Head of caudate nucleus (tissue), 42 donors: ENCODE data around the gene COL27A1.
A peak's percentile ranks its signal among the peaks of the same experiment; 100 is the strongest.
"Not testable (repeated sequence)": the region's sequence is repeated elsewhere in the genome, so short reads cannot be mapped to it uniquely, and the experiment has no call there.

Experiments used
- DNase-seq, 42 donors: peaks; one replicate each; pipeline versions ENCODE4 v3.0.0 to v3.0.0-alpha.2; 2020 to 2021; ENCODE audit warnings: mixed read lengths in 7 of 42
- intact Hi-C: fragments of 100-400 bp; cut with DNase I; formaldehyde crosslinking; loops from one replicate; pipeline ENCODE4 v1.15.0; 2022

Gene COL27A1

GRCh38 chr9:114329625-114330022, 174.3 kb downstream of the COL27A1 start, which contains the start of gene ORM2:
TSS of gene ORM2 (plus strand) at chr9:114329869. CDS start at chr9:114329905, 36 bp downstream.
- intact Hi-C loops, result not testable (repeated sequence)

DNA sequence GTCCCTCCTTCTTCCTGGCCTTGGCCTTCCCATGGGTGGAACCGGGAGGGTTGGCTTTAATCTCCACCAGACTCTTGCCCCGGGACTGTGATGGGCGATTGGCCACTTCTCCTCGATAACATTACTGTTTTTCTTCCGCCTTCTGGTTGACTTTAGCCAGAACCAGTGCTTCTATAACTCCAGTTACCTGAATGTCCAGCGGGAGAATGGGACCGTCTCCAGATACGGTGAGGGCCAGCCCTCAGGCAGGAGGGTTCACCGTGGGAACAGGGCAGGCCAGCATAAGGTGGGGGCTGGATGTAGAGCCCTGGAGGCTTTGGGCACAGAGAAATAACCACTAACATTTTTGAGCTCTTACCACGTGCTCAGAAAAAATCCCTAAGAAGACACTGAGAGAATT, 175.3 kb downstream of the COL27A1 start:
- DNase-seq, result no peak
- intact Hi-C loops, result no loop called here

More at GRCh38 chr9:114329625-114330022, 174.3 kb downstream of the COL27A1 start, which contains the start of gene ORM2:
- DNase-seq, result not testable (repeated sequence)

DNA sequence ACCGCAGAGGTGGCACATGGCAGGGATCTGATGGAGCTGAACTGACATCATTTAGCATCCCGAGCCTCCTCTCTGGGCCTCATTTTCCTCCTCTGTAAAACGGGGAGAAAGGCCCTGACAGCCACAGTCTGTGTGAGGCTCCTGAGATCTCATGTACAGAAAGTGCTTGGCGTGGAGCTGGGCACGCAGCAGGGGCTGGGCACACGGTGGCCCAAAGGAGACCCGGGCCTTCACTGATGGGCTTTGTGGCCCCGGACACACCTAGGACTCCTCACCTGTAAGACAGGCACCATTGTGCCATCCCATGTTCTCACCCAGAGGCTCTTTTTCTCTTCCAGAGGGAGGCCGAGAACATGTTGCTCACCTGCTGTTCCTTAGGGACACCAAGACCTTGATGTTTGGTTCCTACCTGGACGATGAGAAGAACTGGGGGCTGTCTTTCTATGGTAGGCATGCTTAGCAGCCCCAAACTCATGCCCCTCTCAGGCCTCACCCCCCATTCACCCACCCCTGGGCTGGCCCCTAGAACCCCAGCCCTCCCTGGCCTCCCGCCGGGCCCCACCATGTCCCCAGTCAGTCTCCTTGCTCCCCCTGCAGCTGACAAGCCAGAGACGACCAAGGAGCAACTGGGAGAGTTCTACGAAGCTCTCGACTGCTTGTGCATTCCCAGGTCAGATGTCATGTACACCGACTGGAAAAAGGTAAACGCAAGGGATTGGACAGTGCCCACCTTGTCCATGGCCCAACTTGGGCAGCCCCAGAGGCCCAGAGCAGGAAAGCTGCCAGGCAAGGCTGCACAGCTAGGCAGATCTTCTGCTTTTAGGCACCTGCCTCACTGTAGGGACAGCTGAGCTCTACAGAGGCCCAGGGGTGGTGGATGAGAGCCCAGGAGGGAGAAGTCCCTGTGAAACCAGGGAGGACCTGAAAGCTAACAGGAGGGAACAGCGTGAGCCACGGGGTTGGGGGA, 176.2 kb downstream of the COL27A1 start:
- intact Hi-C loops, DNase-seq: not testable (repeated sequence)

DNA sequence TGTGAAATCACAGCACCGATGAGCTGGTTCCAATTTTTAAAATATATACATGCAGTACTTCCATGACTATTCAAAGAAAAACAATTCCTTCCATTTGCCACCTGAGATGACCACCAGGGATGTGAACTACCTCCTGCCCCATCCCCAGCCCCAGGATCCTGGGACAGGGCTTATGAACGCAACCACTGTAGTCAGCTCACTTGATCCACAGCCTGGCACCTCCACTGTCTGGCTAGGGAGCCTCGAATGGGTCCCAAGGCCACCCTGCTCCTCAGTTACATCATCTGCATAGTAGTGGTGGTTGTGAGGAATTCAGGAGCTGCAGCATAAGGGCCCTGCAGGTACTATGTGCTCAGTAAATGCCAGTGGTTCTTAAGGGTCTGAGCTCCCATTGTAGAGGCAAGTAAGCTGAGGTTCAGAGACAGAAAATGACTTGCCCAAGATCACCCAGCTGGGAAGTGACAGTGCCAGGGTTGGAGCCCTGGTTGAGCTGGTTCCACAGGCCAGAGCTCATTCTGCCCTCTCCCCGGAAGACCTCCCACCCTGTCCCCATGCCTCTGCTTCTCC, 177.2 kb downstream of the COL27A1 start:
- intact Hi-C loops, DNase-seq: not testable (repeated sequence)

DNA sequence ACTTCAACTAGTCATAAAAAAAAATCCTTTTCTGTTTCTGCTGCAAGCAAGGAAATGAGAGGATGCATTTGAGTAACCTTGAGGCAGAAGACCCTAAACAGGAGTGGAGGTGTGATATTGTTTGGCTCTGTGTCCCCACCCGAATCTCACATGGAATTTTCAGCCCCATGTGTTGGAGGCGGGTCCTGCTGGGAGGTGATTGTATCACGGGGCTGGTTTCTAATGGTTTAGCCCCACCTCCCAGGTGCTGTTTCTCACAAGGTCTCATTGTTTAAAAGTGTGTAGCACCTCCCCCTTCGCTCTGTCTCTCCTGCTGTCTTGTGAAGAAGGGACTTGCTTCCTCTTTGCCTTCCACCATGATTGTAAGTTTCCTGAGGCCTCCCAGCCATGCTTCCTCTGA, 178.4 kb downstream of the COL27A1 start:
- intact Hi-C loops, DNase-seq: not testable (repeated sequence)

- intact Hi-C loops, result no loop called here
Measured at GRCh38 chr9:114334490-114334889, 179.2 kb downstream of the COL27A1 start.

DNA sequence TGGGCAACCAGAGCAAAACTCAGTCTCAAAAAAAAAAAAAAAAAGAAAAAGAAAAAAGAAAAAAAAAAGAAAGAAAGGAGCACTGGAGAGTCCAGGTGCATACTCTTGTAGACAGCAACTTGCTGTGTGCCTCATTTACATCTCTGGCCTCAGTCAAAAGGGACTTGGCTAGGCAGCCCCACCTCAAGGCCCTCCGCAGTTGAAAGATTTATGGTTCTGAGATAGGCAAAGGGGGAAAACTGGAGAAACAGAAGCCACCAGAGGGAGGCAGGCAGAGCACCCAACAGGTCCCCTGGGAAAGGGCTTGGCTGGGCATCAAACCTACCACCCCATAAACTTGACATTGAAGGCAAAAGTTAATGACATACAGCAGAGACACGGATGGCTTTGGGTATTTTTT, 180.4 kb downstream of the COL27A1 start:
- intact Hi-C loops, result no loop called here
- no peak for DNase-seq

More at GRCh38 chr9:114334490-114334889, 179.2 kb downstream of the COL27A1 start:
- DNase-seq, result no peak

DNA sequence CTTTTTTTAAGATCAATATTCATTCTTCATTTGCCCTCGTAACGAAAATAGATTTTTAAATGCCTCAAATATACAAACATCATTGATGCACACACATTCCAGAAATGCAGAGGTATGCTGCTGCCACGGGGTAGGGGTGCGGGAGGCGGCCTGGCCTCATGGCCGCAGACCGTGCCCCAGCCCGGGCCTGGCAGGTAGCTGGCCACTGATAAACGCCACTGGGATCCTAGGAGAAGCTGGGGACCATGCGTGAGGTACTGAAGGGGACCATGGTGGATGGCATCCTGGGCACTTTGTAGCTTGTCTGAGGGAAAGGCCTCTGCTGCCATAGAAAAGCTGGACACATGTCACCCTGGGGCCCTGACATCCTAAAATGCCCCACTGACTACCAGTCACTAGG, 180.8 kb downstream of the COL27A1 start:
- intact Hi-C loops, result no loop called here
- DNase-seq, result no peak

DNA sequence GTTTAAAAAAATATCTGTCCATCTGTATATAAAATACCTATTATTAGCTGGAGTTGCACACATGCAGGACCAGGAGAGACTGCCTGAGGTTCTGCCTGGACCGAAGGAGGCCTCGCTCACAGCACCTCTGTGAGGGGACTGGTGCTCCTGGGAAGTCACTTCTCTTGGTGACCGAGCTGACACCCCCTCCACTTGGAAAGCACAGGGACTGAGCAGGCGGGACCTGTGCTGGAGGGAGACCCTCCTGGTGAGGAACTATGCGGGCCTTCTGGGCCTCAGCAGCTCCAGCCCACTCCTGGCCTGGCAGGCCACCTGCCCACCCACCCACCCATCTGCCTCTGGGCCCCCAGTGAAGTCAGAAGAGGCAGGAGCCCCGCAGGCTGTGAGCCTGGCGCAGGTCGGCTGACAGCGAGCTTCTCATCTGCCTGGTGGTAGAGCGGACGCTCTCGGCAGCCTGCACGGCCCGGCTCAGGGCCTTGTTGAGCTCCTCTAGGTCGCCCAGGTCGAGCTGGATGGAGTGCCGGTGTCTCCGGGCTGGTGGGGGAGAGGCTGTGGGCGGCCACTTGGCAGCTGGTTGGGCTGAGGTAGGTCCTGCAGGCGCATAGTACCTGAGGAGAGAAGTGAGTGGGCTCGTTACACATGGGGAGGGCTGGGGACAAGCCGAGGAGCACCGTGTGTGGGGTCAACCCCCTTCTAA, 181.5 kb downstream of the COL27A1 start:
- no peak for DNase-seq
- intact Hi-C loops, result no loop called here

DNA sequence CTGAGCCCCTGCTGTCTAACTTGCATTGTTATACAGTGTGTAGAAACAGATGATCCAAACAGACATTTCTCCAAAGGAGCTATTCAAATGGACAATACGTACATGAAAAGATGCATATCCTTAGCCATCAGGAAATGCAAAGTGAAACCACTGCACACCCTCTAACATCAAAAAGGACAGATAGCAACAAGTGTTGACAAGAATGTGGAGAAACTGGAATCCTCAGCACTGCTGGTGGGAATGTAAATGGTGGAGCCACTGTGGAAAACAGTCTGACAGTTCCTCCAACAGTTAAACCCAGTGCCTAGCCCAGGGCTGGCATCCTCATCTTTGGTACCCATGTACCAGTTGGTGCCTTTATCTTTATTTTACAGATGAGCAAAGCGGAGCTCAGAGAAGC, 182.8 kb downstream of the COL27A1 start:
- no peak for DNase-seq
- intact Hi-C loops, result no loop called here

GRCh38 chr9:114339130-114339908, 184.0 kb downstream of the COL27A1 start:
- peak in 38 of 42 donors; percentile 22 to 83 (median 62) for DNase-seq
- intact Hi-C loops, result no loop called here

DNA sequence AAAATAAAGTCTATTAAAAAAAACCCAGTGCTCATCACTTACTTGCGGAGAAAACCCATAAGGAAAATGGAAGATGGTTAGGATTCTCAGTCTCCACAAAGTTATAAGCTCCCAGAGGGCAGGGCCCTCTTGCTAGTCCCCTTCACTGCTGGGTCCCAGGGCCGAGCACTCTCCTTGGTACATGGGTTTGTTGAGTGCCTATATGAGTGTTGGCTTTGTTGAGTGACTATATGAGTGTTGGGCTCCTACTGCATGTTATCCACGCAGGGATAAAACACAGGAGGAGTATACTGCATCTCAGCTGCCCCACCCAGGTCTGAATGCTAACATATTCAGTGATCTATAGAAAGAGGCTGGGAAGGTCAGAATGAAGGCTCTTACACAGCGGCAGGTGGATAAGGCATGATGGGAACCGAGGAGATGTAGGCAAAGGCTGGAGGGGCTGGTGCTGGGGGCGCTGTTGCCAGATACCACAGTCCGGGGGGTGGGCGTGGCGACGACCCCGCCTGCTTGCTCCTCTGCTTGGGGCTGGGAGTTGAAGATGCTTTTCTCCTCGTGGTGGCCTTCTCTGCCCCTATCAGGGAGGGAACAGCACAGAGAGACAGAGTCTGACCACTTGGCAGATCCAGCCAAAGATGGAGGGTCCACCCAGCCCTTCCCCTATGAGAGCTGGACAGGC, 186.0 kb downstream of the COL27A1 start:
- intact Hi-C loops, result no loop called here
- no peak for DNase-seq

DNA sequence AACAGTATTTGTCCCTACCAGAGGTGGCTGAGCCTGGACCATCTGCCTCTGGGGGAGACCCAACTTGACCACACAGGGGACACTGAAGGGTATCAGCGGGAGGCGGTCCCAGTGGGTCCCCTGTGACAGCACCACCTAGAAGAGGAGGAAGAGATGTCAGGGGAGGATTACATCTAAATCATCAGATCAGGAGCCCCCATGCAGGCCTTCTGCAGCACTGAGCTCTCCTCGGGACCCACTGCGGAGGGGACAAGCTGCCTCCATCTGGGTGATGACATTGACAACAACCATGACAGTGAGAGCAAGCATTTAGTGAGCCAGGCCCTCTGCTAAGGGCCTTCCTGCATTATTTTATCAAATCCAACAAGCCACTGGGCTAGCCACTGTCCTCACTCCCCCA, 186.7 kb downstream of the COL27A1 start:
- DNase-seq, result no peak
- intact Hi-C loops, result no loop called here

DNA sequence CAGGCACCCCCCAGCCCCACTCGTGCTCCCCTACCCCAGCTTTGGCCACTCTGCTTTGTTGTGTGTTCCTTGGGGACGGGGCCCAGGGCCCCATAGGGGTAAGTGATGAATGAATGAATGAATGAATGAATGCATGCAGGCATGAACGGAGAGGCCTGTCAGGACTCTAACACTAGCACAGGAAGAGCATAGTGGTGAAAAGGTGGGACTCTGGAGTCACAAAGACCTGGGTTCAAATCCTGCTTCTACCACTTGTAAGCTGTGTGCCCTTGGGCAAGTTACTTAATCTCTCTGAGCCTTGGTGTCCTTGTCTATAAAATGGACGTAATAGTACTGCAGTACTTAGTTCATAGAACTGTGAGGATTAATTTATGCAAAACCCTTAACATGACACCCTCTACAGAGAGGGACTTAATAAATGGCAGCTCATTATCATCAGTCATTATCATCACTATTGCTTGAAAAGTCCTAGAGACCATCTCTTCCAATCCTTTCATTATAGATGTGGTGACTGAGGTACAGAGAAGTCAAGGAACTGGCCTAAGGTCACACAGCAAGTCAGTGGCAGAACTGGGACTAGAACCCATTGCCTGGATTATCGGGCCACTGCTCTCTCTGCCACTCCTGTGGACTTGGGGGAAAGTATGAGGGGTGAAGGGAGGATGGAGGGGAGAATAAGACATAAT, 187.6 kb downstream of the COL27A1 start:
- DNase-seq, result no peak
- intact Hi-C loops, result no loop called here

- intact Hi-C loops, result no loop called here
- DNase-seq, result no peak
Measured at GRCh38 chr9:114343471-114344187, 188.3 kb downstream of the COL27A1 start.

- intact Hi-C loops, result no loop called here
Measured at GRCh38 chr9:114344188-114344566, 188.8 kb downstream of the COL27A1 start.

DNA sequence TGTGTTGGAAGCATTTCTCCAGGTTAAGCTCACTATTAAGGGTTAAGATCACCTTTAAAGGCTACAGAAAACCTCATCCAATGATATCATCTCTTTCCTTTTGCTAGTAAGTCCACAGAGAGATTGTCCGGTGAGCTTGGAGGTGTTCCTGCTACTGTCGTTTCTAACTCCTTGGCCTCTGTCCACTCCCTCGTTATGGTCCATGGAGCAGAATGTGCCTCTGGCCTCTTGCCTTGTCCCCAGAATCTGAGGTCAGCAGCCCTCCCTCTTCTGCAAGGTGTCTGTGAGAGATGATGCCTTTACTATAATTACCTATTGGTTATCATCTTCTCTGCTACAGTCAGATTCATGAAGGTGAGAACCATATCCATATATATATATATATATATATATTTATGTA, 189.4 kb downstream of the COL27A1 start:
- intact Hi-C loops, result no loop called here
- DNase-seq, result no peak

More at GRCh38 chr9:114344188-114344566, 188.8 kb downstream of the COL27A1 start:
- no peak for DNase-seq
